Measurements from ENCODE around the gene CYTH4. TPM values are rescaled to one million over a fixed set of nuclear protein-coding genes. Genes with fewer than 3 reads are reported as not detected.
A peak's percentile ranks its signal among the peaks of the same experiment; 100 is the strongest.

The CYTH4 gene
- total RNA-seq, 2 donors from 2014 or later: not detected

DNA sequence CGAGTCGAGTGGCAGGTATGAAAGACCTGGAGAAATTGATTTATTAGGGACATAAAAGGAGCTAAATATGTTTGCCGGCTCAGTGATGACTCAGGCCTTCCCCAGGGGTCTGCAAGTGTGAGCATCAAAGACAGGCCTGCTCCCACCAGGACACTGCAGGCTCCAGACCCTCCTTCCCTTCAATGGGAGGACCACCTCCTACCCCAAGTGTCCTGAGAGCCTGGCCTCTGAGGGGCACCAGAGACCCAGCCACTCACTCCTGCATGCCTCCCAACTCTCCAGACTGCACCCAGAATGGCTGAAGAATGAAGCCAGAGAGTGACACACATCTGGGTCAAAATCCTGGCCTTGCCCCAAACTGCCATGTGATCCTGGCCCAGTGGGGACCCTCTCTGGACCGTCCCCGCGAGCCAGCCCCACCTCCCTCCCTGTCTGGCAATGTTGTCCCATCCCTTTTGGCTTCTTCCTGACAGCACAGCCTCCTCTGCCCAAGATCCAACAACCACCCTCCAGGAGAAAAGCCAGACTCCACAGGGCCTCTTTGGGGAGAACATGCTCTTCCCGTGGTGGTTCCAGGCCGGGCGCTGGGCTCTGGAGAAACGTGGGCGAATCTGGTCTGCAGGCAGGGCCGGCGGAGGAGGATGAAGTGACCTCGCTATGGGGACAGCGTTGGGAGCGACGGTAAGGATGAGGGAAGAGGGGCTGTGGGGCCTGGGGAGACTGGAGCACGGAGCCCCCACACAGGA is 36.2 kb downstream of the CYTH4 start:
- H3K4me3 ChIP-seq (ENCODE audit: low read length): no peak overlapping the region
- Mint-ChIP-seq H3K4me3 (no peak overlapping the region), H3K4me1 (peaks cover 12% of the 10 kb centered on the region), H3K27me3 (ENCODE audit: insufficient read depth) (peaks cover 18% of the 10 kb centered on the region), H3K36me3 (ENCODE audit: low read depth) (no peaks in the 10 kb centered on the region), H3K27ac (no peak overlapping the region), H3K9me3 (no peaks in the 10 kb centered on the region)
- H3K36me3 ChIP-seq (ENCODE audit: control insufficient read depth, insufficient read depth, low read length): no peaks in the 10 kb centered on the region
- WGBS, 2 experiments (ENCODE audit: insufficient coverage in 1 of 2, insufficient read length in 1 of 2): 88 to 90% methylated on average over 16 to 18 of the region's 18 CpGs
- no peak for DNase-seq
- no peaks in the 10 kb centered on the region for H3K9me3 ChIP-seq (ENCODE audit: control insufficient read depth, low read length)
- no peak overlapping the region for H3K27ac ChIP-seq (ENCODE audit: low read depth, low read length)
- H3K27me3 ChIP-seq (ENCODE audit: control insufficient read depth, insufficient read depth, low read length, poor library complexity, severe bottlenecking): peaks cover 15% of the 10 kb centered on the region
- TF ChIP-seq, protein P1, sequence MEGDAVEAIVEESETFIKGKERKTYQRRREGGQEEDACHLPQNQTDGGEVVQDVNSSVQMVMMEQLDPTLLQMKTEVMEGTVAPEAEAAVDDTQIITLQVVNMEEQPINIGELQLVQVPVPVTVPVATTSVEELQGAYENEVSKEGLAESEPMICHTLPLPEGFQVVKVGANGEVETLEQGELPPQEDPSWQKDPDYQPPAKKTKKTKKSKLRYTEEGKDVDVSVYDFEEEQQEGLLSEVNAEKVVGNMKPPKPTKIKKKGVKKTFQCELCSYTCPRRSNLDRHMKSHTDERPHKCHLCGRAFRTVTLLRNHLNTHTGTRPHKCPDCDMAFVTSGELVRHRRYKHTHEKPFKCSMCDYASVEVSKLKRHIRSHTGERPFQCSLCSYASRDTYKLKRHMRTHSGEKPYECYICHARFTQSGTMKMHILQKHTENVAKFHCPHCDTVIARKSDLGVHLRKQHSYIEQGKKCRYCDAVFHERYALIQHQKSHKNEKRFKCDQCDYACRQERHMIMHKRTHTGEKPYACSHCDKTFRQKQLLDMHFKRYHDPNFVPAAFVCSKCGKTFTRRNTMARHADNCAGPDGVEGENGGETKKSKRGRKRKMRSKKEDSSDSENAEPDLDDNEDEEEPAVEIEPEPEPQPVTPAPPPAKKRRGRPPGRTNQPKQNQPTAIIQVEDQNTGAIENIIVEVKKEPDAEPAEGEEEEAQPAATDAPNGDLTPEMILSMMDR (conservative IDR thresholded peaks at IDR 0.05): peak; percentile 29
- no peak overlapping the region for H3K9ac ChIP-seq (ENCODE audit: extremely low read depth, low read length, poor library complexity, severe bottlenecking)
- H3K4me1 ChIP-seq (ENCODE audit: control insufficient read depth, insufficient read depth, low read length): no peaks in the 10 kb centered on the region

DNA sequence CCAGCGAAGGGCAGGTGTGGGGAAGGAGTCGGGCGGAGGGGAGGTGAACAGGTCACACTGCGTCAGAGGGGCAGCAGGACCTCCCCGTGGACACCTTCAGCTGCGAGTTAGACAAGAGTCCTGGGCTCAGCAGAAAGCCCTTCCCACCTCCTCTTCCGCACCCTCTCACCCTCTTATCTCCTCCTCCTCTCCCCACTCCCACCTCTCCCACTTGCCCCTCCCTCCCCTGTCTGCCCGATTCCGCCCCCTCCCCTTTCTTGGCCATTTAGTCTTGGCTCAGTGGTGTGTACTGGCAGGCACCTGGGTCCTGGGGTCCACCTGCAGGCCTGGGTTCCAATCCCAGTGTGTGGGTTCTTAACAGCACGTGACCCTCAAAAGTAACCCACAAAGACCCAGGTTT is 37.2 kb downstream of the CYTH4 start:
- no peak overlapping the region for H3K9ac ChIP-seq (ENCODE audit: extremely low read depth, low read length, poor library complexity, severe bottlenecking)
- H3K27me3 ChIP-seq (ENCODE audit: control insufficient read depth, insufficient read depth, low read length, poor library complexity, severe bottlenecking): peaks cover 25% of the 10 kb centered on the region
- H3K4me3 ChIP-seq (ENCODE audit: low read length): no peak overlapping the region
- H3K9me3 Mint-ChIP-seq: no peaks in the 10 kb centered on the region
- H3K27ac Mint-ChIP-seq: no peak overlapping the region
- no peaks in the 10 kb centered on the region for H3K36me3 Mint-ChIP-seq (ENCODE audit: low read depth)
- H3K36me3 ChIP-seq (ENCODE audit: control insufficient read depth, insufficient read depth, low read length): no peaks in the 10 kb centered on the region
- TF ChIP-seq, protein P1 (conservative IDR thresholded peaks at IDR 0.05): no peak
- no peak overlapping the region for H3K27ac ChIP-seq (ENCODE audit: low read depth, low read length)
- H3K27me3 Mint-ChIP-seq (ENCODE audit: insufficient read depth): peaks cover 28% of the 10 kb centered on the region
- peaks cover 21% of the 10 kb centered on the region for H3K4me1 Mint-ChIP-seq
- 65 to 70% methylated on average over 8 to 10 of the region's 10 CpGs for WGBS, 2 experiments (ENCODE audit: insufficient coverage in 1 of 2, insufficient read length in 1 of 2)
- no peak for DNase-seq
- no peaks in the 10 kb centered on the region for H3K9me3 ChIP-seq (ENCODE audit: control insufficient read depth, low read length)
- peaks cover 3% of the 10 kb centered on the region for H3K4me1 ChIP-seq (ENCODE audit: control insufficient read depth, insufficient read depth, low read length)
- H3K4me3 Mint-ChIP-seq: no peak overlapping the region

DNA sequence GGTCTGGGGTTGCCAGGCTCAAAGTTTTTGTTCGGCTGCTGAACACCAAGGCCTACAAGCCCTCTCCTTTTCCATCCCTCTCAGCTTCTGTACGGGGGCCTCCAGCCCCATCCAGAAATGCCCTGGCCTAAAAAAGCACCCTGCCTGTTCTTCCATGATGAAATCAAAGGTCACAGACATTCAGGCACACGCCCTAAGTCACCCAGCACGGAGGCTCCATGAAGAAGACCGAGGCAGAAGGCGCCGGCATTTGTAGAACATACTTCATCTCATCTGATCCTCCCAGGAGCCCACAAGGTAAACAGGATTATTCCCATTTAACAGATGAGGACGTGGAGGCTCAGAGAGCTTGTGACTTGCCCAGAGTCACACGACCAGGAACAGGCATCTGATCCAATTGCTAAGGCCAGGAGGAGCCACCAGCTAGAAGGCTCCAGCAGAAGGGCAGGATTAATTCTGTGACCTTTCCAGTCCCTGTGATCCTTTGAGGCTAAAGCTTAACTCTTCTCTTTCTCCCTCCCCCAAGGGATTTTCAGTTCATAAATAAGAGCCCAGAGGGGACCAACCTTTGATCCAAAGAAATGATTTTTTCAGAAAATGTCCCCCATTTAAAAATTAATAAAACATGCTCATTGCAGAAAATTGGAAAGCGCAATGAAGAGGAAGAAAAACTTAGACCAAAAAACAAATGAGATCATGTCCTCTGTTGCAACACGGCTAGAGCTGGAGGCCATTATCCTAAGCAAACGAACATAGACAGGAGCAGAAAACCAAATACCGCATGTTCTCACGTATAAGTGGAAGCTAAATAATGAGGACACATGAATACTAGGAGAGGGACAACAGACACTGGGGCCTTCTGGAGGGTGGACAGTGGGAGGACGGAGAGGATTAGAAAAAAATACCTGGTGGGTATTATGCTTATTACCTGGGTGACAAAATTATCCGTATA is 38.7 kb downstream of the CYTH4 start:
- 88% methylated on average over 9 to 16 of the region's 16 CpGs for WGBS, 2 experiments (ENCODE audit: insufficient coverage in 1 of 2, insufficient read length in 1 of 2)
- Histone ChIP-seq H3K27ac (ENCODE audit: low read depth, low read length) (no peak overlapping the region), H3K9me3 (ENCODE audit: control insufficient read depth, low read length) (no peaks in the 10 kb centered on the region), H3K4me3 (ENCODE audit: low read length) (no peak overlapping the region), H3K4me1 (ENCODE audit: control insufficient read depth, insufficient read depth, low read length) (peaks cover 3% of the 10 kb centered on the region), H3K36me3 (ENCODE audit: control insufficient read depth, insufficient read depth, low read length) (no peaks in the 10 kb centered on the region), H3K9ac (ENCODE audit: extremely low read depth, low read length, poor library complexity, severe bottlenecking) (no peak overlapping the region), H3K27me3 (ENCODE audit: control insufficient read depth, insufficient read depth, low read length, poor library complexity, severe bottlenecking) (peaks cover 39% of the 10 kb centered on the region)
- TF ChIP-seq, protein P1 (conservative IDR thresholded peaks at IDR 0.05): no peak
- Mint-ChIP-seq H3K27me3 (ENCODE audit: insufficient read depth) (peaks cover 41% of the 10 kb centered on the region), H3K36me3 (ENCODE audit: low read depth) (no peaks in the 10 kb centered on the region), H3K4me1 (peaks cover 21% of the 10 kb centered on the region), H3K9me3 (no peaks in the 10 kb centered on the region), H3K27ac (no peak overlapping the region), H3K4me3 (no peak overlapping the region)
- no peak for DNase-seq
